GM18868 (cell line): ENCODE data around the gene RD3L.

Experiments used
- ATAC-seq: cut with Tn5 transposase; IDR thresholded peaks from one replicate; pipeline ENCODE4 v1.9.1; 2021; ENCODE audit warnings: mild to moderate bottlenecking, moderate library complexity; ENCODE audit not compliant: unreplicated experiment

Gene RD3L

GRCh38 chr14:103897075-103897947, 45.0 kb downstream of the RD3L start:
- ATAC-seq = no peak

- ATAC-seq = no peak
Measured at GRCh38 chr14:103896578-103896977, 45.8 kb downstream of the RD3L start.

- no peak for ATAC-seq
Measured at GRCh38 chr14:103894723-103895059, 47.6 kb downstream of the RD3L start.

GRCh38 chr14:103894034-103894722, 48.2 kb downstream of the RD3L start:
- ATAC-seq = no peak

- no peak for ATAC-seq
Measured at GRCh38 chr14:103892247-103892646, 50.1 kb downstream of the RD3L start.

- ATAC-seq = no peak
Measured at GRCh38 chr14:103891667-103892215, 50.6 kb downstream of the RD3L start.

- ATAC-seq = no peak
Measured at GRCh38 chr14:103890821-103891666, 51.3 kb downstream of the RD3L start.
